Measurements from ENCODE around the gene ATG13. TPM values are rescaled to one million over a fixed set of nuclear protein-coding genes. Genes with fewer than 3 reads are reported as not detected.

Gene ATG13
- polyA plus RNA-seq, 1 of the 3 experiments (the other 2 are of a cell fraction), result 39.4 TPM

- POLR2A ChIA-PET, result interaction anchor here (0.6 kb wide), 1 partner anchor 132 kb away, joined by 4 read pairs; no protein-coding TSS in a partner anchor
- DNase-seq, result no peak
- CTCF ChIA-PET, result interaction anchor here (1.0 to 1.2 kb wide), 2 partner anchors 16 to 245 kb away, joined by 4 to 5 read pairs; no protein-coding TSS in a partner anchor
Observed at GRCh38 chr11:46633291-46634217, 16.2 kb downstream of the ATG13 start.

GRCh38 chr11:46635557-46636139 is 18.3 kb downstream of the ATG13 start:
- Histone ChIP-seq H3K4me1 (ENCODE audit: control insufficient read depth in 1 of 2, insufficient read depth in 2 of 2, low read depth in 1 of 2, low read length in 1 of 2) (no peaks in the 10 kb centered on the region), H3K4me2 (no peak overlapping the region), H3F3A (replicated peaks; ENCODE audit: insufficient read depth) (peaks cover 5% of the 10 kb centered on the region), H3K9me2 (no peaks in the 10 kb centered on the region), H3K9me3 (no peaks in the 10 kb centered on the region), H3K79me2 (ENCODE audit: insufficient read depth) (peaks cover 24% of the 10 kb centered on the region), H2AFZ (ENCODE audit: low read depth) (no peak overlapping the region), H3K27ac (ENCODE audit: low read depth in 2 of 2, low read length in 1 of 2) (no peak overlapping the region), H4K20me1 (ENCODE audit: insufficient read depth) (no peaks in the 10 kb centered on the region), H3K27me3 (ENCODE audit: insufficient read depth) (no peaks in the 10 kb centered on the region), H3K4me3 (ENCODE audit: low read depth in 2 of 2, low read length in 1 of 2) (no peak overlapping the region), H3K36me3 (replicated peaks in 1 of 2; ENCODE audit: control insufficient read depth in 1 of 2, insufficient read depth in 2 of 2, low read length in 1 of 2) (peaks cover 9 to 30% of the 10 kb centered on the region in 2 experiments), H3K9ac (no peak overlapping the region)
- ChIA-PET CTCF (interaction anchor here (0.6 kb wide), 1 partner anchor 246 kb away, joined by 3 read pairs; no protein-coding TSS in a partner anchor), POLR2A (no interaction called here)
- TF ChIP-seq IRF3 (IDR thresholded peaks at IDR 0.05; ENCODE audit: low read depth, low read length), result no peak
- no peak for DNase-seq
- WGBS (ENCODE audit: low lambda C conversion rate), result 89% methylated on average over 5 of the region's 5 CpGs

More at GRCh38 chr11:46633291-46634217, 16.2 kb downstream of the ATG13 start:
- 93% methylated on average over 21 of the region's 22 CpGs for WGBS (ENCODE audit: low lambda C conversion rate)
- Histone ChIP-seq H4K20me1 (ENCODE audit: insufficient read depth) (no peaks in the 10 kb centered on the region), H3K36me3 (replicated peaks in 1 of 2; ENCODE audit: control insufficient read depth in 1 of 2, insufficient read depth in 2 of 2, low read length in 1 of 2) (peaks cover 16 to 30% of the 10 kb centered on the region in 2 experiments), H3F3A (replicated peaks; ENCODE audit: insufficient read depth) (peaks cover 7% of the 10 kb centered on the region), H3K27me3 (ENCODE audit: insufficient read depth) (no peaks in the 10 kb centered on the region), H3K79me2 (ENCODE audit: insufficient read depth) (peaks cover 30% of the 10 kb centered on the region), H3K9me3 (no peaks in the 10 kb centered on the region), H3K4me3 (ENCODE audit: low read depth in 2 of 2, low read length in 1 of 2) (no peak overlapping the region), H3K4me2 (no peak overlapping the region), H3K9ac (no peak overlapping the region), H2AFZ (ENCODE audit: low read depth) (no peak overlapping the region), H3K27ac (ENCODE audit: low read depth in 2 of 2, low read length in 1 of 2) (no peak overlapping the region), H3K4me1 (ENCODE audit: control insufficient read depth in 1 of 2, insufficient read depth in 2 of 2, low read depth in 1 of 2, low read length in 1 of 2) (no peaks in the 10 kb centered on the region), H3K9me2 (no peaks in the 10 kb centered on the region)
- no peak for TF ChIP-seq MAX (IDR thresholded peaks at IDR 0.05; ENCODE audit: low read depth)
- TF ChIP-seq EZH2phosphoT487 (IDR thresholded peaks at IDR 0.05; ENCODE audit: borderline replicate concordance, low read depth), result no peak
- TF ChIP-seq POLR2AphosphoS5 (IDR thresholded peaks at IDR 0.05; ENCODE audit: low read depth, low read length), result no peak
- TF ChIP-seq RCOR1 (IDR thresholded peaks at IDR 0.05; ENCODE audit: low read length), result no peak
- TF ChIP-seq, protein P1, sequence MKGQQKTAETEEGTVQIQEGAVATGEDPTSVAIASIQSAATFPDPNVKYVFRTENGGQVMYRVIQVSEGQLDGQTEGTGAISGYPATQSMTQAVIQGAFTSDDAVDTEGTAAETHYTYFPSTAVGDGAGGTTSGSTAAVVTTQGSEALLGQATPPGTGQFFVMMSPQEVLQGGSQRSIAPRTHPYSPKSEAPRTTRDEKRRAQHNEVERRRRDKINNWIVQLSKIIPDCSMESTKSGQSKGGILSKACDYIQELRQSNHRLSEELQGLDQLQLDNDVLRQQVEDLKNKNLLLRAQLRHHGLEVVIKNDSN (IDR thresholded peaks at IDR 0.05; ENCODE audit: borderline replicate concordance, low read depth), result no peak
- TF ChIP-seq TCF12 (IDR thresholded peaks at IDR 0.05), result no peak
- TF ChIP-seq GATA2 (CRISPR knock-in tag; IDR thresholded peaks at IDR 0.05), result no peak
- TF ChIP-seq MXI1 (IDR thresholded peaks at IDR 0.05; ENCODE audit: low read depth, low read length), result no peak

Data from SK-N-SH (cell line).